UCSD-AML1 (cell line): ENCODE data around the gene LRP2BP.
"Not testable (repeated sequence)": the region's sequence is repeated elsewhere in the genome, so short reads cannot be mapped to it uniquely, and the experiment has no call there.

Experiments used
- DNase-seq: peaks from one replicate; lab custom pipeline; 2025; ENCODE audit not compliant: unreplicated experiment; lab: John Stamatoyannopoulos, UW

LRP2BP gene

GRCh38 chr4:185329879-185330510, 65.7 kb downstream of the LRP2BP start:
- DNase-seq: not testable (repeated sequence)

- no peak for DNase-seq
Measured at GRCh38 chr4:185328586-185328985, 67.1 kb downstream of the LRP2BP start.

- DNase-seq: not testable (repeated sequence)
Measured at GRCh38 chr4:185325721-185326120, 70.0 kb downstream of the LRP2BP start.

- not testable (repeated sequence) for DNase-seq
Measured at GRCh38 chr4:185324361-185324760, 71.4 kb downstream of the LRP2BP start.

DNA sequence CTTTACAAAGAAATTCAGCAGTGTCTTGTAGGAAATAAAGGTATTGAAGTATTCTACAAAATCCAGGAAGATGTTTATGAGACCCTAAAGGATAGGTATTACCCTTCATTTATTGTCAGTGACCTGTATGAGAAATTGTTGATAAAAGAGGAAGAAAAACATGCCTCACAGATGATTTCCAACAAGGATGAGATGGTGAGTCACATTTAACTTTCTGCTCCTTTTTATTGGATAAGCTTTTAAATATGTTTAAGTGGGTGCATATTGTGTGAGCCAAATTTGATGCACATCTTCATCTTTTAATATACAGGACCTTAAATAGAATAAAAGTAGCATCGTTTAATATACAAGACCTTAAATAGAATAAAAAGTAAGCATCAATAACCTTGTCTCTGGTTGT, 72.1 kb downstream of the LRP2BP start:
- DNase-seq: no peak

DNA sequence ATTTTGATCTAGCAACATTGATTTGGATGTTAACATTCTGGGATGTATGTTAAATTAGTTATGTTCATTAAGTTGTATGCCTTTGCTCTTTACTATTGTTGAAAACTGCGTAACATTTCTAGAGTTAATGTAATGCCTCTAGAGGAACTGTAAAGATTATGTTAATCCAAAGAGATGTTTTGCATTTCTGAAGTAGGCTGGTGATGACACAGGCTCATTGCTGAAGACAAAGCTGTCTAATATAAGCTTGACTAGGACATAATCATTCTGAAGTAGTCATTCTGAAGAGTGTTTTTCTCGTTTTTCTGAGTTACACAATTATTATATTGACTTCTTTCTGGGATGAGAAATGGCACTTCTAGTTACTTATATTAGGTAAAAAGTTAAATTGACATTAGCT, 72.9 kb downstream of the LRP2BP start:
- no peak for DNase-seq

DNA sequence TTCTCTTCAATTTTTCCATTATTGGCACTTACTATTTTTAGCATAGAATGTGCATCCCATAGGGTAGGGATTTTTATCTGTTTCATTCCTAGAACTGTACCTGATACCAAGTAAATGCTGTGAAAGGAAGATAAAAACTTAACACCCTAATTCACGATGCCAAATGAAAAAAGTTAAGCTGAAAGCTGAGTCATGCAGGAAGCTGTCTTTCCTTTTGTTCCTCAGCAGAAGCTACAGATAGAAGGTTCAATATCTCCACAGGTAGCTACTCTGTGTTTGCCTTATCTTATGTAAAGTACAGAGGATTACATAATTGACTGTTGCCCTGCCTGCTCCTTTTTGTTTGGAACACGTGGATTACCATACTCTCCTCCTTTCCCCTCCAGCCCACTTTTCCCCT, 77.0 kb downstream of the LRP2BP start:
- no peak for DNase-seq

DNA sequence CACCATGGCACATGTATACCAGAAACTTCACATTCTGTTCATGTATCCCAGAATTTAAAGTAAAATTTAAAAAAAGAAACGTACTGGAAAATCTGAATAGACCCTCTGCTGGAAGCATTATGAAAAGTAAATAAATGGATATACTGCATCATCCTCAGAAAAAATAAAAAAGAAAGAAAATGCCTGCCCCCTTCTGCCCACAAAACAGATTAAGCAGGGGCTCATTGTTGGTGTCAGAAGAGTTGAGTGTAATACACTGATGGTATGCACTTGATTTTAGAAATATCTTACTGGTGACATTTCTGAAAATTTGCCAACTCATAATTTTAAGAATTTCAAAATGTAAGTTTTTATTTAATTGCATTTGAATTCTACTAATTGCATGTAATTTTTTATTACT, 77.8 kb downstream of the LRP2BP start:
- DNase-seq: no peak

DNA sequence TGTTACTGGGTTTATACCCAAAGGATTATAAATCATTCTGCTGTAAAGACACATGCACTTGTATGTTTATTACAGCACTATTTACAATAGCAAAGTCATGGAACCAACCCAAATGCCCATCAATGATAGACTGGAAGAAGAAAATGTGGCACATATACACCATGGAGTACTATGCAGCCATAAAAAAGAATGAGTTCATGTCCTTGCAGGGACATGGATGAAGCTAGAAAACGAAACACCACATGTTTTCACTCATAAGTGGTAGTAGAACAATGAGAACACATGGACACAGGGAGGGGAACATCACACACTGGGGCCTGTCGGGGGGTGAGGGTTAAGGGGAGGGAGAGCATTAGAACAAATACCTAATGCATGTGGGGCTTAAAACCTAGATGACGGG, 78.3 kb downstream of the LRP2BP start:
- not testable (repeated sequence) for DNase-seq
